Stimulated activated CD4-positive, alpha-beta T cell treated with anti-CD3 and anti-CD28 coated beads, TNF-alpha, amount 100 ng/mL, for 4 hours (primary cell): ENCODE data around the gene ALKBH3.

Experiments used
- DNase-seq, 3 experiments: peaks; one replicate each; pipeline ENCODE4 v3.0.0-alpha.2; 2020; ENCODE audit warnings: low read depth in 3 of 3

The ALKBH3 gene

GRCh38 chr11:43894546-43894945 is 13.9 kb downstream of the ALKBH3 start:
- DNase-seq = no peak

DNA sequence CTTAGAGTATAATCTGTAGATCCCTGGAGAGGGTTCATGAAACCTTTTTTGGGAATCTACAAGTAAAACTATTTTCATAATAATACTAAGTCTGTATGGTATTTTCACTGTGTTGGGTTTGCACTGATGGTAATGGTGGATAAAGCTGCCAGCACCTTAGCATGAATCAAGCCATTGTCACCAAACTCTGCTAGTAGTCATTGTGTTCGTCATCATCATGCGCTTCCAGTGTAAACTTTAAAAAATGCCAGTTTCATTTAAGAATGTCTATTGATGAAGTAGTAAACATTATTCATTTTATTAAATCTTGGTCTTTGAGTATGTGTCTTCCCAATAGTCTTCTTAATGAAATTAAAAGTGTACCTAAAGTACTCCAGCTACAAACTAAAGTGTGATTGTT is 15.0 kb downstream of the ALKBH3 start:
- no peak for DNase-seq

DNA sequence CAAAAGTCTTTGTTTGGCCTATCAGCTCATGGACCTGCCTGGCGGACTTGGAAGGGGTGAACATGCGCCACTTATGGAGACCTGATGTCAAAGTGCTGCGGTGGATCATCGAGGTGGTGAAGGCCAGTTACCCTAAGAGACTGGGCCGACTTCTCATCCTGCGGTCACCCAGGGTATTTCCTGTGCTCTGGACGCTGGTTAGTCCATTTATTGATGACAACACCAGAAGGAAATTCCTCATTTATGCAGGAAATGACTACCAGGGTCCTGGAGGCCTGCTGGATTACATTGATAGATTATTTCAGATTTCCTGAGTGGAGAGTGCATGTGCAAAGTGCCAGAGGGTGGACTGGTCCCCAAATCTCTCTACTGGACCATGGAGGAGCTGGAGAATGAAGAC is 17.9 kb downstream of the ALKBH3 start:
- DNase-seq = no peak

GRCh38 chr11:43899094-43899493 is 18.5 kb downstream of the ALKBH3 start:
- DNase-seq = no peak

- DNase-seq = no peak
Measured at GRCh38 chr11:43901551-43901950, 20.9 kb downstream of the ALKBH3 start.

GRCh38 chr11:43903078-43903477 is 22.4 kb downstream of the ALKBH3 start:
- DNase-seq = no peak

DNA sequence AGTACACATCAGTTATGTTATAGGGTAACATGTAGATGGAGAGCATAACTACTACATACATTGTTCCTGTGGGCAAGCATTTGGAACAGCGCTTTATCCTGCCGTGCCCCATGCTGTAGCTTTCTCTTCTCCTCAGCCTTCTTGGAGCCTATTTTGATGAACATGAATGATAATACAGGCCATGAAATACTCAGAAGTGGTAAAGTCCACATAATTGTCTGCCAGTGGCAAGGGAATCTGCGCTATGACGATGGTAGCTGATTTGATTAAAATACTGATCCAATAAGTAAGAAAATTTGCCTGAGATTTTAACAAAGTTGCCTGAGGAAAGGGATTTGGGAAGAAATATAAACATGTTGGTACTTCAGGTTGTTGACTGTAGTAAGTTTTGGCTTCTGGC is 23.3 kb downstream of the ALKBH3 start:
- DNase-seq = no peak

GRCh38 chr11:43904742-43905535 is 24.3 kb downstream of the ALKBH3 start:
- DNase-seq = no peak

DNA sequence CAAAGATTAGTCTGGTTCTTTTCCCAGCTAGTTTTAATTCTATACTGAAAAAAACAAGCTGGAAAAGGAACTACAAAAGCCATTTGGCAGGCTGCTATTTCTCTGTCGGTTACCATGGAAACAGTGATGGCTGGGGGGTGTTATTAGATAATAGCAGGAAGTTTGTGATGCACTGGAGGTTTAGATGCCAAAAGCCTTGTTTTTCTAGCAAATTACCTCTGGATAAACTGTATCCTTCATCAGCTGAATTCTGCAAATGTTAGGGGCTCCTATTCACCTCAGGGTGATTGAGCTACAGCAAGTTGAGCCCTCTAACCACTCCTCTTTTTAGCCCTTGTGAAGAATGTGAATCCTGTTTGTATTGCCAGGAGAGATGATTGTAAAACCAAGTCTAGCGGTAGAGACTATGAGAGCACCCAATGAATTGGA is 25.2 kb downstream of the ALKBH3 start:
- DNase-seq = no peak

- DNase-seq = no peak
Measured at GRCh38 chr11:43907028-43907975, 26.7 kb downstream of the ALKBH3 start.

DNA sequence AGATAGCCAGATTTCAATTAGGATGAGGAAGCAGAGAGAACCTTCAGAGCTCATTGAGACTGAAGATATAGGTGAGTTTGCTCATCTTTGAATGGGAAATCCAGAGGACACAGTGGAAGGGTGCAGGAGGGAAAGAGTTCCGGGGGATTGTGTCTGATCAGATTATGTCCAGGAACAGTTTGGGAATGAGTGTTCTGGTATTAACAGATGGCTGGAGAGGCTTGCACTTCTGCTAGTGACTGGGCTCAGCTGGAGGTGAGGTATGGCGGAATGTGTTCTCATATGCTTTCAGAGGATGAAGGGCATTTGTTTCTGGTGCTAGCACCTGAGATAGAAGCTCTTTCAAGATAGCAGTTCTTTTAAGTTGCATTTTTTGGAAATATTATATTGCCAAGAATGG is 27.6 kb downstream of the ALKBH3 start:
- no peak for DNase-seq

DNA sequence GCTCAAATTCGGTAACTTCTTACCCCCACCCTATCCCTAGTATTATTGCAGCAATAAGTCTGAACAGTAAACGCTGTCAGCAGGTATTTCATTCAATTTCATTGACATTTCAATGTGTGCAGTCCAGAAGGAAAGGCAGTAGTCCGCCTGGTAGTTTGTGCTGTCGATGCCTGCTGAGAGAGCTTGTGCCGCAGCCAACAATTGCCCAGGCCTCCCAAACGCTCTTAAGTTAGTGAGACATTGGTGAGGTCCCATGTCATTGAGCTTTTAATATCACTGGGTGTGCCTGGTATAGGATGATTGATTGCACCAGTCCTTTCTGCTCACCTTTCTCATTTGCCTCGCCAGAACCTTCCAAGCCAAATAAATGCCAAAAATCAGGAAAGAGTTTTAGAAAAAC is 28.1 kb downstream of the ALKBH3 start:
- no peak for DNase-seq

- no peak for DNase-seq
Measured at GRCh38 chr11:43913829-43914380, 33.3 kb downstream of the ALKBH3 start.

DNA sequence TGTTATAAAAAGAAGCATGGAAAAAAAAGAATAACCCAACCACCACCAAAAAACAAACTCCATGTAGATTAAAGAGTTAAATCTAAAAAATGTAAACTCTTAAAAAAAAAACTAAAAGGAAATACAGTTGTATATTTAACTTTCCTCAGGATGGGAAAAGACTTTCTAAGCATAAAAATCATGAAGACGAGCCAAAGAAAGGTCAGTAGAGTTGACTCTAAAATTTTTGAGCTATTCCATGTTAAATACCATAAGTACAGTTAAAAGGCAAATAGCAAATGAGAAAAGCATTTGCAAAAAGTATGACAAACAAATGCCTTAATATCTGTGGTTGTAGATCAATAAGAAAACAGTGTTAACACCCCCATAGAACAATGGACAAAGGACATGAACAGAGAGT is 33.8 kb downstream of the ALKBH3 start:
- no peak for DNase-seq

DNA sequence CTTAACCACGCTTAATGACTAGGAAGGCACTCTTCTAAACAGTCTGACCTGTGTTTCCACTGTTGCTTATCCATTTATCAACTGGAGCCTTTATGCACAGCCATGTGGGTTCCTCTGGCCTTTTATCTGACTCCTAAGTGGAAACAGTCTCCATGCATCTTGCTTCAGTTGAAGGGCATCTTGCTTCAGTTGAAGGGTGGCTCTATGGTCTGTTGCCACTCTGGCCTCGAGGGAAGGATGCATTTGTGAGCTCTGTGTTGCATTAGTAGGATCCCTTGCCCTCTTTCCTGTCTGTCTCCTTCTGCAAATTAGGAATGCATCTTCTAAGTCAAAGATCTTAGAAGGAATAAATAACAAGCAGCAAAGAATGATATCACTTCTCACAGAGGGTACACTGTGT is 36.0 kb downstream of the ALKBH3 start:
- no peak for DNase-seq

DNA sequence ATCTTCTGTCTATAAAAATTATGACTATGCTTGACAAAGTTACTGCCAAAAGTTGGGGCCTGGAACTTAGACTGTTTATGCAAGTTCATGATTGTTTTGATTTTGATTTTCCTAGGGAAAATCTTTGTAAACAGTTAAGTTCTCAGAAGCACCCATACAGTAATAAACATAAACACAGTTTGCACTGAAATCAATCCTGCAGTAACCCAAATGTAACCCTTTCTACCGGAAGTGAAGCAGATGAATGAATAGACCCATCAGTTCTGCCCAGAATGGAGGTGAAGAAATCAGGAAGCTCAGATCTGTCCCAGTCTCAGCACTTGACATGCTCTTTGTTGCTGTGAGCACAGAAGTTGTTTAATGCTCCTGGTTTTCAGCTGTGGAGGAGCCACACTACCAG is 37.2 kb downstream of the ALKBH3 start:
- no peak for DNase-seq

- DNase-seq = no peak
Measured at GRCh38 chr11:43918662-43919061, 38.0 kb downstream of the ALKBH3 start.

DNA sequence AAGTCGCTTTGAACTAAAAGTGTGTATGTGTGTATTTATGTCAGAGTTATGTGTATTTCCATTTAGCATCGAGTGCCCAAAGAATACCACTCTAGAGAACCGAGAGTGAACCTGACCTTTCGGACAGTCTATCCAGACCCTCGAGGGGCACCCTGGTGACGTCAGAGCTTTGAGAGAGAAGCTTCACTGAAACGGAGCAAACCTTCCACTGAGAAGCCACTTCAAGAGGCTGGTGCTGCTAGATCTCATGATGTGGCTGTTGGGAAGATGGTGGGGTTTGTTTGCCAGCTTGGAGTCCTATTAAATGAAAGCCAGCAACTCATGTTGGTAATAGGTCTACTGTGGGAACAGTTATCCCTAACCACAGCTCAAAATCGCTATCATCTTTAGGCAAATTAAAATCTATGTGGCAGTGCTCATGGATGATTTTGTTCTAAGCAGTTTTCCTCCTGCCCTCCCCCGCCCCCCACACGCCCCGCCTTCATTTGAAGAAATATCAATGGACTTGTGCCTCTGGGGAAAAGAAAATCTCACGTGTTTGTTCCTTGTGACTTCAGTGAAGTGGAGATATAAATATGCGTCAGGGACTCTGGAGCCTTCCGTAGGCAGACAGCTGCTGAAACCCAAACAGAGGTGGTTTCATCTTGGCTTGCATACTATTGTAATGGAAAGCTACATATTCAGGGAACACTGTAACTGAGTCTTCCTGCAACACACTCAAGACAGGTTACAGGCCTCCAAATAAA is 39.4 kb downstream of the ALKBH3 start:
- no peak for DNase-seq

- no peak for DNase-seq
Measured at GRCh38 chr11:43920598-43921419, 40.2 kb downstream of the ALKBH3 start.

DNA sequence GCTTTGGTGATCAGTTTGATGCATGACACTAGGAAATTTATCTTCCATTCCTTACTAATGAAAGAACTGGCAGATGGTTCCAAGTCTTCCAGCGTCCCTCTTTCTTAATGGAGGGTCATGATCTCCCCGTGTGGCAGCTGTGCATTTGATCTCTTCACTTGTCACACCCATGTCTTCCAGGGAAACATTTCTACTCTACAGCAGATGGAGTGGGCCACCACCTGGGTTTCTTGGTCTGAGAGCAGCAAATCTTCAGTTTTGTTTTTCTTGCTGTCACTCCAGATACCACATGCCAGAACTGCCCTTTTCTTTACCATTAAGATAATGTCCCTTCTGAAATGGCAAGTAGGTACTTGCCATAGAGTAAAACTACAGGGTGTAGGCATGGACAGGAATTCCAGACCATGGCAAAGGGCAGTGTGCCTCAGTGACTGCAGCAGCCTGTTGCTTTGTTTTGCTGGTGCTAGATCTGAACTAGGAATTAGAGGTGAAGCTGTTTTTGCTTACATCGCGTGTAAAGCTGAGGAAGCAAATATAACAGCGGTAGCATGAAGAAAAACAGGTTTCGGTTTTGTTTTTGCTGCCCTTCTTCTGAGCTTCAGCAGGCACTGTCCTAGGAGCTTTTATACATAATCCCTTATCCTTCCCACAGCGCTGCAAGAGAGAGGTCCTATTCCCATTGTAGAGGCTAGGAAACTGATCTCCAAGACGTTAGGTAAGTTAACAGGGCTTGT is 41.1 kb downstream of the ALKBH3 start:
- no peak for DNase-seq
